Measurements from ENCODE around the gene KAT6B.

DNA sequence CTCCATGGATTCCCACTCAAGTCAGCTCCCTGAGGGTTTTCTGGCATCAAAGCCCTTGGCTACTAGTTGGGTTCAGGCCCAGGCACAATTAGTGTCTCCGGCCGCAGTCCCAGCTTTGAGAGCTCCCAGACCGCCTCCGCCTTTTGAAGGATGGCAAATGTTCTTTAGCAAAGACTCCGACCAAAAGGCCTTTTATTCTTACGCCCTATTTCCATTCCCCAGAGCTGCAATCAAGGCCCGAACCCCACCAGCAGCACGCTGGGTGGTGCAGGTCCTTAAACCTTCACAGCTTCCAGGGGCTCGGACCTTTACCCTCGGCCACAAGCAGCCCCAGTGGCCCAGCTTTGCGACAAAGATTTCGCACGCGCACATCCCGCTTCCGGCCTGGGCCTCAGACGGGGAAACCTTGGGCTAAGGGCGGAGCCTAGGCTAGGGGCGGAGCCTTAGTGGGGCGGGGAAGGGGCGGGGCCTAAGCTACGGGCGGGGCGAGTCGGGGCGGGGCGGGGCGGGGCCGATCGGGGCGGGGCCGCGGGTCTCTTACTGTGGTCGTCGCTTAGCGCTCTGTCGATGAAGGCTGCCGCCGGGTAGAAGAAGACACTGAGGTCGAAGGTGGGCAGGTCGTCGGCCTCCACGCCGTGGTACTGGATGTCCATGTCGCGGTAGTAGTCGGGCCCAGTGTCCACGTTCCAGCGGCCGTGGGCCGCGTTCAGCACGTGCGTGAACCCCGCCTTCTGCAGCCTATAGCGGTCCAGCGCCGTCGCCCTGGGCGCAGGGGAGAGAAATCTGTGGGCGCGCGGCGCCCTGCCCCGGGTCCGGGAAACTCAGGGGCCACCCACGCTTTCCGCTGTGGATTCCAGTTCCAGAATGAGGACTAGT is 217.1 kb downstream of the KAT6B start:
- TF ChIP-seq, protein P1, sequence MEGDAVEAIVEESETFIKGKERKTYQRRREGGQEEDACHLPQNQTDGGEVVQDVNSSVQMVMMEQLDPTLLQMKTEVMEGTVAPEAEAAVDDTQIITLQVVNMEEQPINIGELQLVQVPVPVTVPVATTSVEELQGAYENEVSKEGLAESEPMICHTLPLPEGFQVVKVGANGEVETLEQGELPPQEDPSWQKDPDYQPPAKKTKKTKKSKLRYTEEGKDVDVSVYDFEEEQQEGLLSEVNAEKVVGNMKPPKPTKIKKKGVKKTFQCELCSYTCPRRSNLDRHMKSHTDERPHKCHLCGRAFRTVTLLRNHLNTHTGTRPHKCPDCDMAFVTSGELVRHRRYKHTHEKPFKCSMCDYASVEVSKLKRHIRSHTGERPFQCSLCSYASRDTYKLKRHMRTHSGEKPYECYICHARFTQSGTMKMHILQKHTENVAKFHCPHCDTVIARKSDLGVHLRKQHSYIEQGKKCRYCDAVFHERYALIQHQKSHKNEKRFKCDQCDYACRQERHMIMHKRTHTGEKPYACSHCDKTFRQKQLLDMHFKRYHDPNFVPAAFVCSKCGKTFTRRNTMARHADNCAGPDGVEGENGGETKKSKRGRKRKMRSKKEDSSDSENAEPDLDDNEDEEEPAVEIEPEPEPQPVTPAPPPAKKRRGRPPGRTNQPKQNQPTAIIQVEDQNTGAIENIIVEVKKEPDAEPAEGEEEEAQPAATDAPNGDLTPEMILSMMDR (IDR thresholded peaks at IDR 0.05) = no peak
- TF ChIP-seq POLR2A (IDR thresholded peaks at IDR 0.05; ENCODE audit: low read depth) = no peak
